Stimulated activated CD8-positive, alpha-beta memory T cell treated with anti-CD3 and anti-CD28 coated beads, Interleukin-12 subunit alpha, Interleukin-12 subunit beta, amount 100 ng/mL, for 4 hours (primary cell): ENCODE data around the gene LNP1.
A peak's percentile ranks its signal among the peaks of the same experiment; 100 is the strongest.

Experiments
- DNase-seq: peaks from one replicate; pipeline ENCODE4 v3.0.0-alpha.2; 2020; ENCODE audit warnings: low read depth

LNP1 gene

GRCh38 chr3:100399341-100400071 is 1.8 kb upstream of the LNP1 start:
- DNase-seq: no peak

GRCh38 chr3:100400419-100400779 is 940 bp upstream of the LNP1 start:
- peak; percentile 4 for DNase-seq

GRCh38 chr3:100401674-100402041 is 319 bp downstream of the LNP1 start:
- no peak for DNase-seq

GRCh38 chr3:100402256-100402655 is 917 bp downstream of the LNP1 start:
- DNase-seq: no peak

- no peak for DNase-seq
Measured at GRCh38 chr3:100402891-100403290, 1.6 kb downstream of the LNP1 start.

GRCh38 chr3:100403362-100404249 is 2.3 kb downstream of the LNP1 start:
- no peak for DNase-seq

- no peak for DNase-seq
Measured at GRCh38 chr3:100404250-100404548, 2.9 kb downstream of the LNP1 start.

GRCh38 chr3:100407164-100407563 is 5.8 kb downstream of the LNP1 start:
- DNase-seq: no peak

GRCh38 chr3:100407977-100408532 is 6.7 kb downstream of the LNP1 start:
- DNase-seq: no peak

- no peak for DNase-seq
Measured at GRCh38 chr3:100411091-100411982, 10.0 kb downstream of the LNP1 start.

GRCh38 chr3:100412912-100413590 is 11.7 kb downstream of the LNP1 start:
- no peak for DNase-seq

- DNase-seq: no peak
Measured at GRCh38 chr3:100413613-100414012, 12.3 kb downstream of the LNP1 start.

GRCh38 chr3:100416176-100416575 is 14.8 kb downstream of the LNP1 start:
- no peak for DNase-seq

- no peak for DNase-seq
Measured at GRCh38 chr3:100416863-100417262, 15.5 kb downstream of the LNP1 start.

- no peak for DNase-seq
Measured at GRCh38 chr3:100419406-100419805, 18.1 kb downstream of the LNP1 start.

GRCh38 chr3:100420885-100421284 is 19.5 kb downstream of the LNP1 start:
- DNase-seq: no peak

GRCh38 chr3:100423611-100424010 is 22.3 kb downstream of the LNP1 start:
- no peak for DNase-seq

- DNase-seq: no peak
Measured at GRCh38 chr3:100424261-100424660, 22.9 kb downstream of the LNP1 start.

GRCh38 chr3:100425316-100425715 is 24.0 kb downstream of the LNP1 start:
- no peak for DNase-seq

- DNase-seq: no peak
Measured at GRCh38 chr3:100426067-100426682, 24.8 kb downstream of the LNP1 start.

GRCh38 chr3:100427699-100428098 is 26.4 kb downstream of the LNP1 start:
- no peak for DNase-seq
